OCI-LY1 (cell line): Measurements from ENCODE around the gene HECTD1.
"Not testable (repeated sequence)": the region's sequence is repeated elsewhere in the genome, so short reads cannot be mapped to it uniquely, and the experiment has no call there.

Source experiments
- H2AFZ ChIP-seq: fragments of 200-600 bp; sonication (generic), shearing (Covaris generic); 2 replicates; pipeline ENCODE4 v1.6.0; 2014; ENCODE audit warnings: antibody characterized with exemption, mild to moderate bottlenecking, low read length
- H3F3A ChIP-seq: fragments of 200-600 bp; sonication (generic), shearing (Covaris generic); 2 replicates; pipeline ENCODE4 v1.6.0; 2014; ENCODE audit warnings: mild to moderate bottlenecking, antibody characterized with exemption, low read length, moderate library complexity; ENCODE audit not compliant: insufficient read depth
- H3K27ac ChIP-seq: fragments of 200-600 bp; sonication (generic); 2 replicates; pipeline ENCODE4 v1.5.1; 2014; ENCODE audit warnings: low read length, mixed run types, mild to moderate bottlenecking, low read depth; ENCODE audit not compliant: poor library complexity, severe bottlenecking
- H3K27me3 ChIP-seq: fragments of 200-600 bp; sonication (generic); 2 replicates; pipeline ENCODE4 v1.6.0; 2014; ENCODE audit warnings: antibody characterized with exemption, mild to moderate bottlenecking, low read length, moderate library complexity; ENCODE audit not compliant: insufficient read depth
- H3K36me3 ChIP-seq: fragments of 200-600 bp; sonication (generic); 2 replicates; pipeline ENCODE4 v1.6.1; 2014; ENCODE audit warnings: mild to moderate bottlenecking, antibody characterized with exemption, low read length, moderate library complexity, mixed read lengths; ENCODE audit not compliant: insufficient read depth
- H3K4me1 ChIP-seq: fragments of 200-600 bp; sonication (generic); 2 replicates; pipeline ENCODE4 v1.5.1; 2014; ENCODE audit warnings: mild to moderate bottlenecking, low read length, moderate library complexity; ENCODE audit not compliant: insufficient read depth, severe bottlenecking
- H3K4me2 ChIP-seq: fragments of 200-600 bp; sonication (generic), shearing (Covaris generic); 2 replicates; pipeline ENCODE4 v1.6.1; 2014; ENCODE audit warnings: low read length
- H3K4me3 ChIP-seq: fragments of 200-600 bp; sonication (generic); 2 replicates; pipeline ENCODE4 v1.5.1; 2014; ENCODE audit warnings: low read length, low read depth, mild to moderate bottlenecking, mixed read lengths; ENCODE audit not compliant: poor library complexity, severe bottlenecking
- H3K79me2 ChIP-seq: fragments of 200-600 bp; shearing (Covaris generic); 2 replicates; pipeline ENCODE4 v1.6.1; 2016; ENCODE audit warnings: mixed run types, low read length, mixed read lengths; ENCODE audit not compliant: insufficient read depth
- H3K9ac ChIP-seq: fragments of 200-600 bp; sonication (generic), shearing (Covaris generic); 2 replicates; pipeline ENCODE4 v1.6.1; 2014; ENCODE audit warnings: mild to moderate bottlenecking, low read length, mixed read lengths
- H3K9me2 ChIP-seq: fragments of 200-600 bp; sonication (generic), shearing (Covaris generic); 2 replicates; pipeline ENCODE4 v1.6.1; 2014; ENCODE audit warnings: low read depth, mild to moderate bottlenecking, low read length, mixed read lengths
- H3K9me3 ChIP-seq: fragments of 200-600 bp; shearing (Covaris generic); 2 replicates; pipeline ENCODE4 v1.6.1; 2014; ENCODE audit warnings: low read length, mixed read lengths
- H4K20me1 ChIP-seq: fragments of 200-600 bp; sonication (generic), shearing (Covaris generic); 2 replicates; pipeline ENCODE4 v1.6.0; 2016; ENCODE audit warnings: mild to moderate bottlenecking, low read length; ENCODE audit not compliant: insufficient read depth
- CTCF ChIP-seq: fragments of 200-600 bp; sonication (generic), shearing (Covaris generic); IDR thresholded peaks from 2 replicates; pipeline ENCODE4 v1.5.1; 2017; ENCODE audit warnings: mild to moderate bottlenecking, antibody characterized with exemption, low read length, moderate library complexity, mixed read lengths
- EZH2 ChIP-seq: fragments of 200-600 bp; sonication (generic), shearing (Covaris generic); IDR thresholded peaks from 2 replicates; pipeline ENCODE4 v1.8.0; 2017; ENCODE audit warnings: borderline replicate concordance, mixed run types, mild to moderate bottlenecking, antibody characterized with exemption, low read length, moderate library complexity, mixed read lengths

HECTD1 gene

DNA sequence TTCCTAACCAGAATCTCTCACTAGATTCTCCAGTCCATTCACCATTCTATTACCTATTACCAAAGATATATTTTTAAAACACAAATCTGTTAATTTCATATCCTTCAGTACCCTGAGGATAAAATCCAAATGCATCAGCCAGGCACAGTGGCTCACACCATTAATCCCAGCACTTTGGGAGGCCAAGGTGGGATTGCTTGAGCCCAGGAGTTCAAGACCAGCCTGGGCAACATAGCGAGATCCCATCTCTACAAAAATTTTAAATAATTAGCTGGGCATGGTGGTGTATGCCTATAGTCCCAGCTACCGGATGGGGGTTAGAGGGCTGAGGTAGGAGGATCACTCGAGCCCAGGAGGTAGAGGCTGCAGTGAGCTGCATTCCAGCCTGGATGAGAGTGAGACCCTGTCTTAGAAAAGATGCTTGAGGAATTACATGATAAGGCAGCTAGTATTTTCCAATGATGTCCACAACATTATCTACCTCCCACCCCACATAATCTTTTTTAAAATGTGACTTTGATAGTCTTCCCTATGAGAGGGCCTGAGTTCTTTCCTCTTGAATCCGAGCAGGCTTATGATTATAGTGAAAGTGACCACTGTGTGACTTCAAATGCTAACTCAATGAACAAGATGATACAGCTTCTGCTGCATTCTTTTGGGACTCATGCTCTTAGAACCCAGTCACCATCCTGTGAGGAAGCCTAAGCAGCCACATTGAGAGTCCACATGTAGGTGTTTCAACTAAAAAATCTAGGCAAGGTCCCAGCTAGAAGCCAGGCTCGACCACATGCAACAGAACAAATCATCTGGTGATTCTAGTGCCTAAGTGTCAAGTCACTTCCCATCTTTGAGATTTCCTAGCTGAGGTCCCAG, 18.0 kb downstream of the HECTD1 start:
- Histone ChIP-seq H3K27ac (no peak overlapping the region), H4K20me1 (no peaks in the 10 kb centered on the region)

DNA sequence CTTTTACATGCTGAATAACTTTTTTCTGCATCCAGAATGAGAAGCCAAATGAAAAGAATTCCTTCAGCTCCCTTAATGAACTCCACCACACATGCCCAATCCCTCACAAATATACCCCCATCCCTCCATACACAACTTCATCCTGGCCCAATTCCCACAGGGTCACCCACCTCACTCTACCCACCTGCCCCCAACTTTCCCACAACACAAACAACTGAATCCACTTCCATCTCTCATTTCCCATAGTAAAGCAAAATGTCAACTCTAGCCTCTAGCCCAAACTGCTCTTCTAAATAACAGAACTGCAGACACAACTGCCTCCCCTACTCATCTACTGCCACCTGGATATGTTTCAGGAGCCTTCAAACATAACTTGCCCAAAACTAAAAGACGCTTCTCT, 18.8 kb downstream of the HECTD1 start:
- Histone ChIP-seq H4K20me1 (no peaks in the 10 kb centered on the region), H3K4me2 (no peak overlapping the region), H3F3A (no peaks in the 10 kb centered on the region), H3K36me3 (peaks cover 46% of the 10 kb centered on the region), H3K9me2 (no peaks in the 10 kb centered on the region), H3K4me1 (no peaks in the 10 kb centered on the region), H3K9ac (no peak overlapping the region), H2AFZ (no peak overlapping the region), H3K27ac (no peak overlapping the region), H3K79me2 (peaks cover 42% of the 10 kb centered on the region), H3K4me3 (no peak overlapping the region), H3K27me3 (no peaks in the 10 kb centered on the region), H3K9me3 (no peaks in the 10 kb centered on the region)
- TF ChIP-seq CTCF (no peak), EZH2 (no peak)

More for the DNA sequence above, 18.0 kb downstream of the HECTD1 start:
- peaks cover 50% of the 10 kb centered on the region for H3K79me2 ChIP-seq
- H2AFZ ChIP-seq: no peak overlapping the region
- no peak overlapping the region for H3K4me2 ChIP-seq
- H3K9me2 ChIP-seq: no peaks in the 10 kb centered on the region
- no peak for TF ChIP-seq CTCF
- TF ChIP-seq EZH2: no peak
- H3K4me1 ChIP-seq: no peaks in the 10 kb centered on the region
- no peaks in the 10 kb centered on the region for H3K27me3 ChIP-seq
- H3F3A ChIP-seq: 0 out of 2 replicates have a peak, but pooled peaks cover under 1% of the 10 kb centered on the region
- no peak overlapping the region for H3K9ac ChIP-seq
- no peak overlapping the region for H3K4me3 ChIP-seq
- H3K36me3 ChIP-seq: peaks cover 54% of the 10 kb centered on the region
- no peaks in the 10 kb centered on the region for H3K9me3 ChIP-seq

DNA sequence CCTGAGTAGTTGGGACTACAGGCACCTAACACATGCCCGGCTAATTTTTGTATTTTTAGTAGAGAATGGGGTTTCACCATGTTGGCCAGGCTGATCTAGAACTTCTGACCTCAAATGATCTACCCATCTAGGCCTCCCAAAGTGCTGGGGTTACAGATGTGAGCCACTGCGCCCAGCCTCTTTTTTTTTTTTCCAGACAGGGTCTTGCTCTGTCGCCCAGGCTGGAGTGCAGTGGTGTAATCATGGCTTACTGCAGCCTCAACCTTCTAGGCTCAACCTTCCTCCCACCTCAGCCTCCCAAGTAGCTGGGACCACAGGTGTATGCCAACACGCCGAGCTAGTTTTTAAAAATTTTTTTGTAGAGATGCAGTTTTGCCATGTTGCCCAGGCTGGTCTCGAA, 25.6 kb downstream of the HECTD1 start:
- H3K9me2 ChIP-seq, H3K9me3 ChIP-seq, H4K20me1 ChIP-seq, H3K27me3 ChIP-seq, H3K4me3 ChIP-seq, H3F3A ChIP-seq, H2AFZ ChIP-seq, H3K27ac ChIP-seq, H3K4me1 ChIP-seq, H3K9ac ChIP-seq, H3K4me2 ChIP-seq: not testable (repeated sequence)
- Histone ChIP-seq H3K79me2 (peaks cover 16% of the 10 kb centered on the region; the same call in 1 of the 2 replicates), H3K36me3 (peaks cover 33% of the 10 kb centered on the region)

GRCh38 chr14:31181271-31181670, 26.3 kb downstream of the HECTD1 start:
- Histone ChIP-seq H3K4me1 (no peaks in the 10 kb centered on the region), H3K9ac (no peak overlapping the region), H4K20me1 (no peaks in the 10 kb centered on the region), H3K4me2 (no peak overlapping the region), H3K27me3 (no peaks in the 10 kb centered on the region), H3F3A (no peaks in the 10 kb centered on the region), H3K9me2 (no peaks in the 10 kb centered on the region), H3K27ac (no peak overlapping the region), H3K79me2 (peaks cover 14% of the 10 kb centered on the region; the same call in 1 of the 2 replicates), H3K36me3 (peaks cover 34% of the 10 kb centered on the region), H3K4me3 (no peak overlapping the region), H2AFZ (no peak overlapping the region), H3K9me3 (no peaks in the 10 kb centered on the region)
- TF ChIP-seq EZH2: no peak
- TF ChIP-seq CTCF: no peak
